CD4-positive, alpha-beta T cell (primary cell): ENCODE measurements around the gene SLC38A1. TPM values are rescaled to one million over a fixed set of nuclear protein-coding genes. Genes with fewer than 3 reads are reported as not detected.

Source experiments
- ATAC-seq: fragments of 200-7000 bp; cut with Tn5 transposase; one replicate; pipeline ENCODE4 v1.10.0; 2022; ENCODE audit warnings: mild to moderate bottlenecking; ENCODE audit not compliant: poor library complexity
- CTCF ChIA-PET: fragments of 350-600 bp; sonication (Branson Sonifier 250); formaldehyde crosslinking; loops from one replicate; lab custom pipeline; 2021; ENCODE audit warnings: antibody characterized with exemption, inconsistent platforms; lab: Charles Lee
- POLR2A ChIA-PET: fragments of 350-600 bp; sonication (Branson Sonifier 250); formaldehyde crosslinking; loops from one replicate; lab custom pipeline; 2021; ENCODE audit warnings: antibody characterized with exemption, inconsistent platforms; lab: Charles Lee
- DNase-seq, 14 experiments: peaks; one replicate each; pipeline ENCODE4 v3.0.0-alpha.2; 2013 to 2020; ENCODE audit warnings: mixed read lengths in 2 of 14
- H3K27ac ChIP-seq, 2 donors: one replicate each; pipeline versions ENCODE4 v1.5.1 to v1.7.0; 2013; ENCODE audit warnings: low read length in 2 of 2, low read depth in 1 of 2, mild to moderate bottlenecking in 1 of 2
- H3K27me3 ChIP-seq, 2 experiments: 1 replicate in 1 of 2; 2 replicates in 1 of 2; pipeline versions ENCODE4 v1.6.1 to v1.7.0; 2013; ENCODE audit warnings: low read length in 2 of 2, control low read depth in 1 of 2, mild to moderate bottlenecking in 1 of 2, moderate library complexity in 1 of 2; ENCODE audit not compliant: insufficient read depth in 2 of 2, control insufficient read depth in 1 of 2
- H3K36me3 ChIP-seq: one replicate; pipeline ENCODE4 v1.6.1; 2013; ENCODE audit warnings: low read length, control low read depth; ENCODE audit not compliant: insufficient read depth
- H3K4me1 ChIP-seq: one replicate; pipeline ENCODE4 v1.6.1; 2013; ENCODE audit warnings: low read length, control low read depth; ENCODE audit not compliant: insufficient read depth
- H3K4me3 ChIP-seq: one replicate; pipeline ENCODE4 v1.5.1; 2013; ENCODE audit warnings: mild to moderate bottlenecking, low read length, moderate library complexity
- H3K9me3 ChIP-seq, 2 experiments: 1 replicate in 1 of 2; 2 replicates in 1 of 2; pipeline versions ENCODE4 v1.6.1 to v1.7.0; 2013; ENCODE audit warnings: low read length in 2 of 2, mild to moderate bottlenecking in 2 of 2, control low read depth in 1 of 2, moderate library complexity in 1 of 2; ENCODE audit not compliant: control insufficient read depth in 1 of 2, insufficient read depth in 1 of 2
- H3K27ac Mint-ChIP-seq: one replicate; pipeline ENCODE4 v1.8.0; 2020; ENCODE audit warnings: mixed read lengths
- H3K27me3 Mint-ChIP-seq: one replicate; pipeline ENCODE4 v1.8.0; 2021; ENCODE audit warnings: mixed read lengths
- H3K36me3 Mint-ChIP-seq: one replicate; pipeline ENCODE4 v1.8.0; 2021; ENCODE audit warnings: low read depth, mixed read lengths
- H3K4me1 Mint-ChIP-seq: one replicate; pipeline ENCODE4 v1.8.0; 2021; ENCODE audit warnings: low read depth, mixed read lengths
- H3K4me3 Mint-ChIP-seq: one replicate; pipeline ENCODE4 v1.8.0; 2020; ENCODE audit warnings: mild to moderate bottlenecking, mixed read lengths
- H3K9me3 Mint-ChIP-seq: one replicate; pipeline ENCODE4 v1.8.0; 2020; ENCODE audit warnings: mixed read lengths
- intact Hi-C, 2 experiments: fragments of 100-400 bp; cut with DNase I in 1 of 2; cut with micrococcal nuclease in 1 of 2; formaldehyde crosslinking; loops; one replicate each; pipeline versions ENCODE4 v1.15.1 to v1.9.0; 2023 to 2025; cut with DNase I, micrococcal nuclease
- total RNA-seq, 174 experiments: library from RNA in 2 of 174; stranded (reverse) in 2 of 174; gene quantifications; one replicate each; pipeline ENCODE4 v1.2.3 and lab custom pipeline; 2021 to 2026
- TF ChIP-seq, protein P1 (sequence below): fragments of 200-600 bp; IDR thresholded peaks from one replicate; pipeline ENCODE4 v1.8.0; 2022; ENCODE audit warnings: antibody characterized with exemption, mild to moderate bottlenecking

SLC38A1 gene
- total RNA-seq, 2 experiments from 2014 or later, result 327 to 346 TPM

- H3K9me3 ChIP-seq, result no peaks in the 10 kb centered on the region
- TF ChIP-seq, protein P1, sequence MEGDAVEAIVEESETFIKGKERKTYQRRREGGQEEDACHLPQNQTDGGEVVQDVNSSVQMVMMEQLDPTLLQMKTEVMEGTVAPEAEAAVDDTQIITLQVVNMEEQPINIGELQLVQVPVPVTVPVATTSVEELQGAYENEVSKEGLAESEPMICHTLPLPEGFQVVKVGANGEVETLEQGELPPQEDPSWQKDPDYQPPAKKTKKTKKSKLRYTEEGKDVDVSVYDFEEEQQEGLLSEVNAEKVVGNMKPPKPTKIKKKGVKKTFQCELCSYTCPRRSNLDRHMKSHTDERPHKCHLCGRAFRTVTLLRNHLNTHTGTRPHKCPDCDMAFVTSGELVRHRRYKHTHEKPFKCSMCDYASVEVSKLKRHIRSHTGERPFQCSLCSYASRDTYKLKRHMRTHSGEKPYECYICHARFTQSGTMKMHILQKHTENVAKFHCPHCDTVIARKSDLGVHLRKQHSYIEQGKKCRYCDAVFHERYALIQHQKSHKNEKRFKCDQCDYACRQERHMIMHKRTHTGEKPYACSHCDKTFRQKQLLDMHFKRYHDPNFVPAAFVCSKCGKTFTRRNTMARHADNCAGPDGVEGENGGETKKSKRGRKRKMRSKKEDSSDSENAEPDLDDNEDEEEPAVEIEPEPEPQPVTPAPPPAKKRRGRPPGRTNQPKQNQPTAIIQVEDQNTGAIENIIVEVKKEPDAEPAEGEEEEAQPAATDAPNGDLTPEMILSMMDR, result no peak
- H3K4me3 Mint-ChIP-seq, result peak overlapping the region; percentile 77
- intact Hi-C loops, result no loop called here
- no peaks in the 10 kb centered on the region for H3K9me3 Mint-ChIP-seq
- no peaks in the 10 kb centered on the region for H3K27me3 ChIP-seq
- peak overlapping the region; percentile 88 for H3K27ac Mint-ChIP-seq
- no peaks in the 10 kb centered on the region for H3K27me3 Mint-ChIP-seq
- no peak overlapping the region for H3K4me3 ChIP-seq
- H3K4me1 ChIP-seq, result peaks cover 16% of the 10 kb centered on the region
- DNase-seq, result peak in 4 of 14 experiments; percentile 14 to 74 (median 72)
- ATAC-seq, result peak; percentile 83
- H3K36me3 Mint-ChIP-seq, result peaks cover 8% of the 10 kb centered on the region
- H3K27ac ChIP-seq, result peak overlapping the region; percentile 27 to 38
- peaks cover 7% of the 10 kb centered on the region for H3K36me3 ChIP-seq
- CTCF ChIA-PET, result interaction anchor here (0.9 kb wide), 1 partner anchor 9 kb away, joined by 3 read pairs; no protein-coding TSS in a partner anchor
- peaks cover 67% of the 10 kb centered on the region for H3K4me1 Mint-ChIP-seq
- POLR2A ChIA-PET, result interaction anchor here (0.9 to 3.0 kb wide), 5 partner anchors 18 to 194 kb away, joined by 3 to 23 read pairs (median 4); partner anchors contain the start of gene SLC38A1
These were observed 90.8 kb downstream of the SLC38A1 start for GRCh38 chr12:46177837-46178608.

DNA sequence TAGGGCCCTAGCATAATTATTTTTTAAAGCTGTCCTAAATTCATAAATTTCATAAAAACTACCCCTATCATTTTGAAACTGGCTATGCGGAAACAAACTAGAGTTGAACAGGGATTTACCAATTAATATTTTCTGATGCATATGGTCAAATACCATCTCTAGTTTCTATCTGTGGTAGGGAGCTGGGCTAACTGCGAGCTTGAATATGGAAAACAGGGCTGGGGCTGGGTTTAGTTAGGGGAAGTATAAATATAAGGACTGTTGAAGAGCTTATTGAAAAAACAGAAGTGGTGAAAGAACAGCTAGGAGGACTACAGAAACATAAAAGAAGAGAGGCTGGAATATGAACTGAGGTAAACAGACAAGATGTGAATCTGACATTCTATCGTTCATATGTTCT lies 91.8 kb downstream of the SLC38A1 start:
- Mint-ChIP-seq H3K4me1 (peaks cover 59% of the 10 kb centered on the region), H3K36me3 (peaks cover 2% of the 10 kb centered on the region), H3K9me3 (no peaks in the 10 kb centered on the region), H3K4me3 (no peak overlapping the region), H3K27ac (peak overlapping the region; percentile 88), H3K27me3 (no peaks in the 10 kb centered on the region)
- no peak overlapping the region for H3K4me3 ChIP-seq
- DNase-seq (no peak), ATAC-seq (no peak)
- H3K27ac ChIP-seq, result no peak overlapping the region
- H3K36me3 ChIP-seq, result peaks cover 2% of the 10 kb centered on the region
- TF ChIP-seq, protein P1, result no peak
- H3K9me3 ChIP-seq, result no peaks in the 10 kb centered on the region
- no peaks in the 10 kb centered on the region for H3K27me3 ChIP-seq
- peaks cover 16% of the 10 kb centered on the region for H3K4me1 ChIP-seq
- ChIA-PET POLR2A (interaction anchor here (0.6 to 3.0 kb wide), 7 partner anchors 9 to 195 kb away, joined by 3 to 23 read pairs (median 4); partner anchors contain the start of gene SLC38A1), CTCF (no interaction called here)
- intact Hi-C loops, result no loop called here

DNA sequence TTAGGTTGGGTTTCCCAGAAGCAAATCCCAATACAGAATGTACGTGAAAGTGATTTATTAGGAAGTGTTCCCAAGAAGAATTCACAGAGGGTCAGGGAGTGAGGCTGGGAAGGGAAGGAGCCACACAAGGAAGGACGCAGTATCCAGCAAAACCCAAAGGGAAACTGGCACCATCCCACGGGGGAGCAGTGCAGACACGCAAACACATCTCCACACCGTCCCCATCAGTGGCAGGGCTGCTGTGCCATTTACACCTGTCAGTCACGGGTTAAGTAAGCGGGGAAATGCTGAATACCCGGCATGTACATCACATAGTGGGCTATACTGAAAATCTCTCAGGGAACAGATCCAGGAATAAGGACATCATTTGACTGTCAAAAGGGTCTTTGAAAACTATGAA lies 93.9 kb downstream of the SLC38A1 start:
- Histone ChIP-seq H3K36me3 (no peaks in the 10 kb centered on the region), H3K4me3 (no peak overlapping the region), H3K9me3 (no peaks in the 10 kb centered on the region), H3K27me3 (no peaks in the 10 kb centered on the region), H3K4me1 (peaks cover 14% of the 10 kb centered on the region), H3K27ac (no peak overlapping the region)
- ATAC-seq (no peak), DNase-seq (no peak)
- Mint-ChIP-seq H3K36me3 (no peaks in the 10 kb centered on the region), H3K27me3 (no peaks in the 10 kb centered on the region), H3K27ac (no peak overlapping the region), H3K4me3 (no peak overlapping the region), H3K9me3 (no peaks in the 10 kb centered on the region), H3K4me1 (peaks cover 42% of the 10 kb centered on the region)
- TF ChIP-seq, protein P1, result no peak
- intact Hi-C loops, result no loop called here
- POLR2A ChIA-PET, result interaction anchor here (0.8 to 1.0 kb wide), 2 partner anchors 94 to 95 kb away, joined by 3 to 4 read pairs; partner anchors contain the start of gene SLC38A1
- CTCF ChIA-PET, result no interaction called here
